Measurements from ENCODE around the gene CPT1C. TPM values are rescaled to one million over a fixed set of nuclear protein-coding genes. Genes with fewer than 3 reads are reported as not detected.

CPT1C gene
- total RNA-seq, 2 experiments from 2014 or later: 0.86 to 0.95 TPM

- CTCF ChIA-PET (ENCODE audit: unreplicated experiment): no interaction called here
- H4K20me1 ChIP-seq (ENCODE audit: insufficient read depth, low read length): no peaks in the 10 kb centered on the region
- no peaks in the 10 kb centered on the region for H3K4me1 ChIP-seq (ENCODE audit: insufficient read depth, low read length, poor library complexity, severe bottlenecking)
- H3K36me3 ChIP-seq (ENCODE audit: insufficient read depth, low read length): no peaks in the 10 kb centered on the region
- DNase-seq (ENCODE audit: low spot score): no peak
- H2AFZ ChIP-seq (ENCODE audit: low read length): no peak overlapping the region
- POLR2A ChIA-PET: no interaction called here
- no peak overlapping the region for H3K4me3 ChIP-seq (ENCODE audit: low read depth, low read length, poor library complexity, severe bottlenecking)
- no peaks in the 10 kb centered on the region for H3K79me2 ChIP-seq (ENCODE audit: insufficient read depth, low read depth, low read length)
- TF ChIP-seq EZH2phosphoT487 (IDR thresholded peaks at IDR 0.05; ENCODE audit: borderline replicate concordance, low read depth, low read length) (no peak), CTCF (conservative IDR thresholded peaks at IDR 0.05; ENCODE audit: low read length) (no peak)
- no peak overlapping the region for H3K27ac ChIP-seq (ENCODE audit: low read depth, low read length, poor library complexity, severe bottlenecking)
- H3K4me2 ChIP-seq (ENCODE audit: low read length): no peak overlapping the region
- H3K9me3 ChIP-seq (ENCODE audit: low read length): no peaks in the 10 kb centered on the region
- BruUV-seq (replicated peaks): no TSS peak
- intact Hi-C loops (cut with micrococcal nuclease; ENCODE audit: unreplicated experiment): no loop called here
- H3K9me2 ChIP-seq (ENCODE audit: insufficient read depth, low read length): no peaks in the 10 kb centered on the region
These were observed 10.4 kb downstream of the CPT1C start for GRCh38 chr19:49701271-49701786.

GRCh38 chr19:49704888-49705642 lies 14.1 kb downstream of the CPT1C start:
- Histone ChIP-seq H3K4me2 (ENCODE audit: low read length) (no peak overlapping the region), H3K4me1 (ENCODE audit: insufficient read depth, low read length, poor library complexity, severe bottlenecking) (no peaks in the 10 kb centered on the region), H3K79me2 (ENCODE audit: insufficient read depth, low read depth, low read length) (no peaks in the 10 kb centered on the region), H4K20me1 (ENCODE audit: insufficient read depth, low read length) (no peaks in the 10 kb centered on the region), H3K9me3 (ENCODE audit: low read length) (no peaks in the 10 kb centered on the region), H3K27ac (ENCODE audit: low read depth, low read length, poor library complexity, severe bottlenecking) (no peak overlapping the region), H3K4me3 (ENCODE audit: low read depth, low read length, poor library complexity, severe bottlenecking) (no peak overlapping the region), H3K36me3 (ENCODE audit: insufficient read depth, low read length) (no peaks in the 10 kb centered on the region), H3K9me2 (ENCODE audit: insufficient read depth, low read length) (no peaks in the 10 kb centered on the region), H2AFZ (ENCODE audit: low read length) (no peak overlapping the region)
- intact Hi-C loops (cut with micrococcal nuclease; ENCODE audit: unreplicated experiment): no loop called here
- DNase-seq (ENCODE audit: low spot score): no peak
- no peak for TF ChIP-seq CTCF (conservative IDR thresholded peaks at IDR 0.05; ENCODE audit: low read length)
- TF ChIP-seq EZH2phosphoT487 (IDR thresholded peaks at IDR 0.05; ENCODE audit: borderline replicate concordance, low read depth, low read length): no peak
- ChIA-PET CTCF (ENCODE audit: unreplicated experiment) (no interaction called here), POLR2A (no interaction called here)
- BruUV-seq (replicated peaks): no TSS peak

GRCh38 chr19:49705919-49706318 lies 15.0 kb downstream of the CPT1C start:
- no TSS peak for BruUV-seq (replicated peaks)

More at GRCh38 chr19:49705919-49706318, 15.0 kb downstream of the CPT1C start:
- no peaks in the 10 kb centered on the region for H3K36me3 ChIP-seq (ENCODE audit: insufficient read depth, low read length)
- no peak overlapping the region for H3K4me2 ChIP-seq (ENCODE audit: low read length)
- no peak overlapping the region for H3K4me3 ChIP-seq (ENCODE audit: low read depth, low read length, poor library complexity, severe bottlenecking)
- TF ChIP-seq CTCF (conservative IDR thresholded peaks at IDR 0.05; ENCODE audit: low read length): no peak
- TF ChIP-seq EZH2phosphoT487 (IDR thresholded peaks at IDR 0.05; ENCODE audit: borderline replicate concordance, low read depth, low read length): no peak
- no peaks in the 10 kb centered on the region for H3K9me3 ChIP-seq (ENCODE audit: low read length)
- H3K9me2 ChIP-seq (ENCODE audit: insufficient read depth, low read length): no peaks in the 10 kb centered on the region
- no peak overlapping the region for H2AFZ ChIP-seq (ENCODE audit: low read length)
- POLR2A ChIA-PET: no interaction called here
- no peak for DNase-seq (ENCODE audit: low spot score)
- no peaks in the 10 kb centered on the region for H3K79me2 ChIP-seq (ENCODE audit: insufficient read depth, low read depth, low read length)
- no peaks in the 10 kb centered on the region for H3K4me1 ChIP-seq (ENCODE audit: insufficient read depth, low read length, poor library complexity, severe bottlenecking)
- H3K27ac ChIP-seq (ENCODE audit: low read depth, low read length, poor library complexity, severe bottlenecking): no peak overlapping the region
- CTCF ChIA-PET (ENCODE audit: unreplicated experiment): no interaction called here
- no peaks in the 10 kb centered on the region for H4K20me1 ChIP-seq (ENCODE audit: insufficient read depth, low read length)
- intact Hi-C loops (cut with micrococcal nuclease; ENCODE audit: unreplicated experiment): no loop called here

Data from OCI-LY7 (cell line).